Measurements from ENCODE around the gene DCAF4.

DNA sequence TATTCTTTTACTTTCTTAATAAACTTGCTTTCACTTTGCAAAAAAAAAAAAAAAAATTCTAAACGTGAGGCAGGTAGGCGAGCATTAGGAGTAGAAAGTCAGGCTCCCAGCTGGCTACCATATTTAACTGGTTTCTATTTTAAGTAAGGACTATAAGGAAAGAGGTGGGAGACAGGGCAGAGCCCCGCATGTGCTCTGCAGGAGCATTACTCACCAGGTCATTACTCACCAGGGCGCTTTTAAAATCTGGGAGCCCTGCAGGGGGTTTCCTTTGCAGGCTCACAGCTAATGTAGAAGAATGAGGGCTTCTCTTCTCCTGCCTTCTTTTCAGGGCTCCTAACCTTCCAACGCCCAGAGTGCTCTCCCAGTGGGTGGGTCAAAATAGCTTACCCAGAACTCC, 18.4 kb upstream of the DCAF4 start:
- TF ChIP-seq, protein P1, sequence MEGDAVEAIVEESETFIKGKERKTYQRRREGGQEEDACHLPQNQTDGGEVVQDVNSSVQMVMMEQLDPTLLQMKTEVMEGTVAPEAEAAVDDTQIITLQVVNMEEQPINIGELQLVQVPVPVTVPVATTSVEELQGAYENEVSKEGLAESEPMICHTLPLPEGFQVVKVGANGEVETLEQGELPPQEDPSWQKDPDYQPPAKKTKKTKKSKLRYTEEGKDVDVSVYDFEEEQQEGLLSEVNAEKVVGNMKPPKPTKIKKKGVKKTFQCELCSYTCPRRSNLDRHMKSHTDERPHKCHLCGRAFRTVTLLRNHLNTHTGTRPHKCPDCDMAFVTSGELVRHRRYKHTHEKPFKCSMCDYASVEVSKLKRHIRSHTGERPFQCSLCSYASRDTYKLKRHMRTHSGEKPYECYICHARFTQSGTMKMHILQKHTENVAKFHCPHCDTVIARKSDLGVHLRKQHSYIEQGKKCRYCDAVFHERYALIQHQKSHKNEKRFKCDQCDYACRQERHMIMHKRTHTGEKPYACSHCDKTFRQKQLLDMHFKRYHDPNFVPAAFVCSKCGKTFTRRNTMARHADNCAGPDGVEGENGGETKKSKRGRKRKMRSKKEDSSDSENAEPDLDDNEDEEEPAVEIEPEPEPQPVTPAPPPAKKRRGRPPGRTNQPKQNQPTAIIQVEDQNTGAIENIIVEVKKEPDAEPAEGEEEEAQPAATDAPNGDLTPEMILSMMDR (IDR thresholded peaks at IDR 0.05) = no peak
- TF ChIP-seq, protein P2, sequence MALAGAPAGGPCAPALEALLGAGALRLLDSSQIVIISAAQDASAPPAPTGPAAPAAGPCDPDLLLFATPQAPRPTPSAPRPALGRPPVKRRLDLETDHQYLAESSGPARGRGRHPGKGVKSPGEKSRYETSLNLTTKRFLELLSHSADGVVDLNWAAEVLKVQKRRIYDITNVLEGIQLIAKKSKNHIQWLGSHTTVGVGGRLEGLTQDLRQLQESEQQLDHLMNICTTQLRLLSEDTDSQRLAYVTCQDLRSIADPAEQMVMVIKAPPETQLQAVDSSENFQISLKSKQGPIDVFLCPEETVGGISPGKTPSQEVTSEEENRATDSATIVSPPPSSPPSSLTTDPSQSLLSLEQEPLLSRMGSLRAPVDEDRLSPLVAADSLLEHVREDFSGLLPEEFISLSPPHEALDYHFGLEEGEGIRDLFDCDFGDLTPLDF (CRISPR knock-in tag; IDR thresholded peaks at IDR 0.05) = no peak
- no peak for TF ChIP-seq ZNF263 (CRISPR knock-in tag; IDR thresholded peaks at IDR 0.05; ENCODE audit: low read depth)
- TF ChIP-seq, protein P3, sequence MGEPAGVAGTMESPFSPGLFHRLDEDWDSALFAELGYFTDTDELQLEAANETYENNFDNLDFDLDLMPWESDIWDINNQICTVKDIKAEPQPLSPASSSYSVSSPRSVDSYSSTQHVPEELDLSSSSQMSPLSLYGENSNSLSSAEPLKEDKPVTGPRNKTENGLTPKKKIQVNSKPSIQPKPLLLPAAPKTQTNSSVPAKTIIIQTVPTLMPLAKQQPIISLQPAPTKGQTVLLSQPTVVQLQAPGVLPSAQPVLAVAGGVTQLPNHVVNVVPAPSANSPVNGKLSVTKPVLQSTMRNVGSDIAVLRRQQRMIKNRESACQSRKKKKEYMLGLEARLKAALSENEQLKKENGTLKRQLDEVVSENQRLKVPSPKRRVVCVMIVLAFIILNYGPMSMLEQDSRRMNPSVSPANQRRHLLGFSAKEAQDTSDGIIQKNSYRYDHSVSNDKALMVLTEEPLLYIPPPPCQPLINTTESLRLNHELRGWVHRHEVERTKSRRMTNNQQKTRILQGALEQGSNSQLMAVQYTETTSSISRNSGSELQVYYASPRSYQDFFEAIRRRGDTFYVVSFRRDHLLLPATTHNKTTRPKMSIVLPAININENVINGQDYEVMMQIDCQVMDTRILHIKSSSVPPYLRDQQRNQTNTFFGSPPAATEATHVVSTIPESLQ (CRISPR knock-in tag; IDR thresholded peaks at IDR 0.05) = no peak
- no peak for TF ChIP-seq RORB (CRISPR knock-in tag; IDR thresholded peaks at IDR 0.05)
- TF ChIP-seq, protein P4, sequence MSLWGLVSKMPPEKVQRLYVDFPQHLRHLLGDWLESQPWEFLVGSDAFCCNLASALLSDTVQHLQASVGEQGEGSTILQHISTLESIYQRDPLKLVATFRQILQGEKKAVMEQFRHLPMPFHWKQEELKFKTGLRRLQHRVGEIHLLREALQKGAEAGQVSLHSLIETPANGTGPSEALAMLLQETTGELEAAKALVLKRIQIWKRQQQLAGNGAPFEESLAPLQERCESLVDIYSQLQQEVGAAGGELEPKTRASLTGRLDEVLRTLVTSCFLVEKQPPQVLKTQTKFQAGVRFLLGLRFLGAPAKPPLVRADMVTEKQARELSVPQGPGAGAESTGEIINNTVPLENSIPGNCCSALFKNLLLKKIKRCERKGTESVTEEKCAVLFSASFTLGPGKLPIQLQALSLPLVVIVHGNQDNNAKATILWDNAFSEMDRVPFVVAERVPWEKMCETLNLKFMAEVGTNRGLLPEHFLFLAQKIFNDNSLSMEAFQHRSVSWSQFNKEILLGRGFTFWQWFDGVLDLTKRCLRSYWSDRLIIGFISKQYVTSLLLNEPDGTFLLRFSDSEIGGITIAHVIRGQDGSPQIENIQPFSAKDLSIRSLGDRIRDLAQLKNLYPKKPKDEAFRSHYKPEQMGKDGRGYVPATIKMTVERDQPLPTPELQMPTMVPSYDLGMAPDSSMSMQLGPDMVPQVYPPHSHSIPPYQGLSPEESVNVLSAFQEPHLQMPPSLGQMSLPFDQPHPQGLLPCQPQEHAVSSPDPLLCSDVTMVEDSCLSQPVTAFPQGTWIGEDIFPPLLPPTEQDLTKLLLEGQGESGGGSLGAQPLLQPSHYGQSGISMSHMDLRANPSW (CRISPR knock-in tag; conservative IDR thresholded peaks at IDR 0.05; ENCODE audit: low read depth) = no peak
- TF ChIP-seq CBFB (CRISPR knock-in tag; IDR thresholded peaks at IDR 0.05; ENCODE audit: low read depth) = no peak
- no peak for TF ChIP-seq NFATC4 (CRISPR knock-in tag; IDR thresholded peaks at IDR 0.05)
- no peak for TF ChIP-seq ATF1 (CRISPR knock-in tag; IDR thresholded peaks at IDR 0.05)
- TF ChIP-seq KAT7 (CRISPR knock-in tag; IDR thresholded peaks at IDR 0.05; ENCODE audit: borderline replicate concordance) = no peak
- TF ChIP-seq, protein P5, sequence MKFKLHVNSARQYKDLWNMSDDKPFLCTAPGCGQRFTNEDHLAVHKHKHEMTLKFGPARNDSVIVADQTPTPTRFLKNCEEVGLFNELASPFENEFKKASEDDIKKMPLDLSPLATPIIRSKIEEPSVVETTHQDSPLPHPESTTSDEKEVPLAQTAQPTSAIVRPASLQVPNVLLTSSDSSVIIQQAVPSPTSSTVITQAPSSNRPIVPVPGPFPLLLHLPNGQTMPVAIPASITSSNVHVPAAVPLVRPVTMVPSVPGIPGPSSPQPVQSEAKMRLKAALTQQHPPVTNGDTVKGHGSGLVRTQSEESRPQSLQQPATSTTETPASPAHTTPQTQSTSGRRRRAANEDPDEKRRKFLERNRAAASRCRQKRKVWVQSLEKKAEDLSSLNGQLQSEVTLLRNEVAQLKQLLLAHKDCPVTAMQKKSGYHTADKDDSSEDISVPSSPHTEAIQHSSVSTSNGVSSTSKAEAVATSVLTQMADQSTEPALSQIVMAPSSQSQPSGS (CRISPR knock-in tag; IDR thresholded peaks at IDR 0.05; ENCODE audit: borderline replicate concordance, low read depth) = no peak
- TF ChIP-seq, protein P6, sequence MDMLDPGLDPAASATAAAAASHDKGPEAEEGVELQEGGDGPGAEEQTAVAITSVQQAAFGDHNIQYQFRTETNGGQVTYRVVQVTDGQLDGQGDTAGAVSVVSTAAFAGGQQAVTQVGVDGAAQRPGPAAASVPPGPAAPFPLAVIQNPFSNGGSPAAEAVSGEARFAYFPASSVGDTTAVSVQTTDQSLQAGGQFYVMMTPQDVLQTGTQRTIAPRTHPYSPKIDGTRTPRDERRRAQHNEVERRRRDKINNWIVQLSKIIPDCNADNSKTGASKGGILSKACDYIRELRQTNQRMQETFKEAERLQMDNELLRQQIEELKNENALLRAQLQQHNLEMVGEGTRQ (CRISPR knock-in tag; IDR thresholded peaks at IDR 0.05) = no peak
- TF ChIP-seq, protein P7, sequence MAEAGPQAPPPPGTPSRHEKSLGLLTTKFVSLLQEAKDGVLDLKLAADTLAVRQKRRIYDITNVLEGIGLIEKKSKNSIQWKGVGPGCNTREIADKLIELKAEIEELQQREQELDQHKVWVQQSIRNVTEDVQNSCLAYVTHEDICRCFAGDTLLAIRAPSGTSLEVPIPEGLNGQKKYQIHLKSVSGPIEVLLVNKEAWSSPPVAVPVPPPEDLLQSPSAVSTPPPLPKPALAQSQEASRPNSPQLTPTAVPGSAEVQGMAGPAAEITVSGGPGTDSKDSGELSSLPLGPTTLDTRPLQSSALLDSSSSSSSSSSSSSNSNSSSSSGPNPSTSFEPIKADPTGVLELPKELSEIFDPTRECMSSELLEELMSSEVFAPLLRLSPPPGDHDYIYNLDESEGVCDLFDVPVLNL (CRISPR knock-in tag; IDR thresholded peaks at IDR 0.05; ENCODE audit: borderline replicate concordance, low read depth) = no peak
- no peak for TF ChIP-seq TEAD4 (CRISPR knock-in tag; IDR thresholded peaks at IDR 0.05)

Data from WTC11 (cell line).